GM23248 (cell line): ENCODE results near the gene TDRD12. TPM values are rescaled to one million over a fixed set of nuclear protein-coding genes. Genes with fewer than 3 reads are reported as not detected.
A peak's percentile ranks its signal among the peaks of the same experiment; 100 is the strongest.

ENCODE experiments used
- DNase-seq: peaks from one replicate; pipeline ENCODE4 v3.0.0-alpha.2; 2015
- H2AFZ ChIP-seq: fragments of 200-600 bp; sonication (generic); 2 replicates; pipeline ENCODE4 v1.6.1; 2016; ENCODE audit warnings: antibody characterized with exemption
- H3F3A ChIP-seq: fragments of 200-600 bp; sonication (generic); 2 replicates; pipeline ENCODE4 v1.6.1; 2016; ENCODE audit warnings: mild to moderate bottlenecking, antibody characterized with exemption, mixed run types; ENCODE audit not compliant: insufficient read depth
- H3K27ac ChIP-seq: fragments of 200-600 bp; sonication (generic); 2 replicates; pipeline ENCODE4 v1.5.1; 2016; ENCODE audit warnings: mild to moderate bottlenecking
- H3K27me3 ChIP-seq: fragments of 200-600 bp; sonication (generic); replicated peaks from 2 replicates; pipeline ENCODE4 v1.6.1; 2016; ENCODE audit warnings: mild to moderate bottlenecking; ENCODE audit not compliant: insufficient read depth
- H3K36me3 ChIP-seq: fragments of 200-600 bp; sonication (generic); 2 replicates; pipeline ENCODE4 v1.6.1; 2016; ENCODE audit warnings: low read depth, mild to moderate bottlenecking
- H3K4me1 ChIP-seq: fragments of 200-600 bp; sonication (generic); 2 replicates; pipeline ENCODE4 v1.6.1; 2016; ENCODE audit warnings: mild to moderate bottlenecking; ENCODE audit not compliant: insufficient read depth
- H3K4me2 ChIP-seq: fragments of 200-600 bp; sonication (generic); one replicate; pipeline ENCODE4 v1.6.1; 2016; ENCODE audit warnings: mild to moderate bottlenecking; ENCODE audit not compliant: unreplicated experiment
- H3K4me3 ChIP-seq: fragments of 200-600 bp; sonication (generic); 2 replicates; pipeline ENCODE4 v1.5.1; 2016; ENCODE audit warnings: mild to moderate bottlenecking
- H3K79me2 ChIP-seq: fragments of 200-600 bp; sonication (generic); 2 replicates; pipeline ENCODE4 v1.6.1; 2016; ENCODE audit warnings: mild to moderate bottlenecking; ENCODE audit not compliant: insufficient read depth
- H3K9ac ChIP-seq: fragments of 200-600 bp; sonication (generic); 2 replicates; pipeline ENCODE4 v1.6.1; 2016; ENCODE audit warnings: mild to moderate bottlenecking
- H3K9me2 ChIP-seq: fragments of 200-600 bp; sonication (generic); 2 replicates; pipeline ENCODE4 v1.6.1; 2016; ENCODE audit warnings: mixed run types, mild to moderate bottlenecking, moderate library complexity; ENCODE audit not compliant: insufficient read depth
- H3K9me3 ChIP-seq: fragments of 200-600 bp; sonication (generic); one replicate; pipeline ENCODE4 v1.6.1; 2017; ENCODE audit warnings: low read depth
- H4K20me1 ChIP-seq: fragments of 200-600 bp; sonication (generic); 2 replicates; pipeline ENCODE4 v1.6.0; 2016; ENCODE audit not compliant: insufficient read depth
- EZH2 ChIP-seq: fragments of 200-600 bp; sonication (generic); IDR thresholded peaks from 2 replicates; pipeline ENCODE4 v1.6.1; 2018; ENCODE audit warnings: antibody characterized with exemption, mild to moderate bottlenecking; ENCODE audit not compliant: insufficient read depth, poor library complexity, severe bottlenecking
- EZH2phosphoT487 ChIP-seq: fragments of 200-600 bp; sonication (generic); IDR thresholded peaks from 2 replicates; pipeline ENCODE4 v1.6.1; 2018; ENCODE audit warnings: antibody characterized with exemption, moderate library complexity, mild to moderate bottlenecking, low read depth; ENCODE audit not compliant: insufficient read depth
- WGBS, 2 experiments: methylation state at CpG; one replicate each; pipeline ENCODE4 v1.1.6; 2015 to 2017; ENCODE audit warnings: low lambda C conversion rate in 2 of 2, low coverage in 1 of 2; ENCODE audit errors: missing lambda C conversion rate in 2 of 2; 5-methylcytosine and 5-hydroxymethylcytosine counted together
- in situ Hi-C: fragments of 300-500 bp; cut with MboI; formaldehyde crosslinking; loops from 2 replicates; pipeline ENCODE4 v1.15.0; 2020
- polyA plus RNA-seq: library from polyadenylated mRNA; unstranded; fragments of >200 nt; fragmentation: Nextera tagmentation; extraction: Ambion mirVana; gene quantifications from 2 replicates; pipeline ENCODE4 v1.2.1, GENCODE V29; 2016
- total RNA-seq: library from RNA; depleted of rRNA; stranded (reverse); fragments of >200 nt; shearing (Covaris generic); gene quantifications from 2 replicates; pipeline ENCODE4 v1.2.3, GENCODE V29; 2014

Gene TDRD12
- total and polyA plus RNA-seq, 2 experiments from 2014 or later: 0.09 to 0.22 TPM

DNA sequence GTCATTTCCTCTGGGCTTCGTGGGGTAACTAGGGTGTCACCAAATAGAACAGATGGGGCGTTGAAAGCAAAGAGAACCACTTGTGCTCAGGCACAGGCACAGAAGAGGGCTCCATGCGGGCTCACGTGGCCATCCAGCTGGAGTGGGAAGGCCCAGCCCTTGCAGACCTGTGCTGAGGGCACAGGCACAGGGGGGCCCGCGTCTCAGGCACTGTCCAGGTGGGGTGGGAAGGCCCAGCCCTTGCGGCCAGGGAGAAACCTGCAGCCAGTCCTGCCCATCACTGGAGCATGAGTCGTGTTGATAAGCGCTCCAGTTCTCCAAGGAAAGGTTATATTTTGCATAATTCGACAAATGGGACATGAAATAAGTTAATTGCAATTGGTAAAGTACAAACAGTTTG, 92.5 kb downstream of the TDRD12 start:
- Histone ChIP-seq H3K27me3 (peaks cover 14% of the 10 kb centered on the region), H3K79me2 (no peaks in the 10 kb centered on the region), H3K9ac (no peak overlapping the region), H3K4me1 (no peaks in the 10 kb centered on the region), H4K20me1 (no peaks in the 10 kb centered on the region), H3K4me2 (no peak overlapping the region), H3K9me2 (no peaks in the 10 kb centered on the region), H2AFZ (no peak overlapping the region), H3F3A (no peaks in the 10 kb centered on the region), H3K27ac (no peak overlapping the region), H3K9me3 (no peaks in the 10 kb centered on the region), H3K36me3 (no peaks in the 10 kb centered on the region), H3K4me3 (no peak overlapping the region)
- TF ChIP-seq EZH2 (no peak), EZH2phosphoT487 (no peak)
- no peak for DNase-seq
- in situ Hi-C loops: no loop called here
- 58 to 59% methylated on average over 10 of the region's 10 CpGs for WGBS, 2 experiments

- Histone ChIP-seq H3F3A (no peaks in the 10 kb centered on the region), H3K36me3 (no peaks in the 10 kb centered on the region), H3K27me3 (peaks cover 14% of the 10 kb centered on the region), H3K79me2 (no peaks in the 10 kb centered on the region), H3K4me2 (no peak overlapping the region), H3K4me1 (no peaks in the 10 kb centered on the region), H3K9me3 (no peaks in the 10 kb centered on the region), H3K9ac (no peak overlapping the region), H3K4me3 (no peak overlapping the region), H4K20me1 (no peaks in the 10 kb centered on the region), H3K9me2 (no peaks in the 10 kb centered on the region), H2AFZ (no peak overlapping the region), H3K27ac (no peak overlapping the region)
- no peak for DNase-seq
- TF ChIP-seq EZH2phosphoT487 (no peak), EZH2 (no peak)
- 23 to 35% methylated on average over 3 of the region's 3 CpGs for WGBS, 2 experiments
- in situ Hi-C loops: no loop called here
These were observed 93.0 kb downstream of the TDRD12 start for GRCh38 chr19:32812571-32812970.

- Histone ChIP-seq H3K4me3 (no peak overlapping the region), H3K9me3 (no peaks in the 10 kb centered on the region), H3K27me3 (peaks cover 14% of the 10 kb centered on the region), H3K27ac (no peak overlapping the region), H3K36me3 (no peaks in the 10 kb centered on the region), H3F3A (no peaks in the 10 kb centered on the region), H3K4me2 (no peak overlapping the region), H3K4me1 (no peaks in the 10 kb centered on the region), H2AFZ (no peak overlapping the region), H3K9me2 (no peaks in the 10 kb centered on the region), H3K9ac (no peak overlapping the region), H4K20me1 (no peaks in the 10 kb centered on the region), H3K79me2 (no peaks in the 10 kb centered on the region)
- WGBS, 2 experiments: 21 to 23% methylated on average over 14 to 15 of the region's 15 CpGs
- DNase-seq: peak; percentile 10
- in situ Hi-C loops: no loop called here
- TF ChIP-seq EZH2phosphoT487 (no peak), EZH2 (no peak)
These were observed 94.4 kb downstream of the TDRD12 start for GRCh38 chr19:32813862-32814425.

DNA sequence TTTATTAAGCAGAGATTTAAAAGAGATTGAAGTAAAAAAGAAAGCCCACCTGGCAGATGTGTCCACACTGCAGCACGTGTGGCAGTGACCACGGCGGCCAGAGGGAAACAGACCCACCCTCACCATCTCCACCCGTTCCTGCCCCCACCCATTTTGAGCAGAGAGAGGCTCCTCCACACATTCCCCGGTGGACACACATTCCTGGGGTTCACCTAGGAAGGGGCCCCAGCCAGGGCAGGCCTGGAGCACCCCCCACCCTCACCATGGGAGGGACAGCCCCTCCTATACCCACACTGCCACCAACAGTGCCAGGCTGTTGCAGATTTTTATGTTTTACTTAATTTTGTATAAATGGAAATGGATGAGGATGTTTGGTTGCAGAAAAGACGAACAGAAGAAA, 95.1 kb downstream of the TDRD12 start:
- Histone ChIP-seq H3K4me3 (no peak overlapping the region), H2AFZ (no peak overlapping the region), H3K36me3 (no peaks in the 10 kb centered on the region), H3K4me2 (no peak overlapping the region), H3K9ac (no peak overlapping the region), H3K79me2 (no peaks in the 10 kb centered on the region), H3K27me3 (peaks cover 17% of the 10 kb centered on the region), H3K4me1 (no peaks in the 10 kb centered on the region), H3K27ac (no peak overlapping the region), H4K20me1 (no peaks in the 10 kb centered on the region), H3F3A (no peaks in the 10 kb centered on the region), H3K9me2 (no peaks in the 10 kb centered on the region), H3K9me3 (no peaks in the 10 kb centered on the region)
- 27 to 30% methylated on average over 4 to 6 of the region's 6 CpGs for WGBS, 2 experiments
- TF ChIP-seq EZH2phosphoT487 (no peak), EZH2 (no peak)
- DNase-seq: no peak
- in situ Hi-C loops: no loop called here

GRCh38 chr19:32816555-32817099, 97.1 kb downstream of the TDRD12 start:
- no peaks in the 10 kb centered on the region for H3K9me2 ChIP-seq
- H3K36me3 ChIP-seq: no peaks in the 10 kb centered on the region
- no peaks in the 10 kb centered on the region for H4K20me1 ChIP-seq
- no peak overlapping the region for H3K4me3 ChIP-seq
- H3K79me2 ChIP-seq: no peaks in the 10 kb centered on the region
- H3K4me2 ChIP-seq: no peak overlapping the region
- H2AFZ ChIP-seq: no peak overlapping the region
- WGBS, 2 experiments: 46 to 49% methylated on average over 7 of the region's 7 CpGs
- no peak overlapping the region for H3K9ac ChIP-seq
- no peak for TF ChIP-seq EZH2phosphoT487
- no peak for TF ChIP-seq EZH2
- peaks cover 15% of the 10 kb centered on the region for H3K27me3 ChIP-seq
- no peaks in the 10 kb centered on the region for H3K4me1 ChIP-seq
- H3F3A ChIP-seq: no peaks in the 10 kb centered on the region
- in situ Hi-C loops: no loop called here
- no peaks in the 10 kb centered on the region for H3K9me3 ChIP-seq
- H3K27ac ChIP-seq: no peak overlapping the region
- DNase-seq: no peak
